Measurements from ENCODE around the gene ITM2C.

GRCh38 chr2:230891509-230891908 lies 26.8 kb downstream of the ITM2C start:
- TF ChIP-seq GATA3 (IDR thresholded peaks at IDR 0.05; ENCODE audit: low read depth, low read length) = no peak
- TF ChIP-seq GATA2 (IDR thresholded peaks at IDR 0.05; ENCODE audit: low read depth, low read length) = no peak

Data from SH-SY5Y (cell line).